OCI-LY7 (cell line): ENCODE data around the gene LPAR3.

Experiments used
- EZH2phosphoT487 ChIP-seq: fragments of 200-600 bp; sonication (generic); IDR thresholded peaks from 2 replicates; pipeline ENCODE4 v1.6.1; 2018; ENCODE audit warnings: low read depth, borderline replicate concordance, mild to moderate bottlenecking, mixed run types, antibody characterized with exemption, low read length, moderate library complexity, mixed read lengths
- TF ChIP-seq, protein P1 (sequence below): fragments of 200-600 bp; sonication (generic); conservative IDR thresholded peaks from 2 replicates; pipeline ENCODE4 v1.5.1; 2014; ENCODE audit warnings: mild to moderate bottlenecking, antibody characterized with exemption, low read length, moderate library complexity, mixed read lengths

GRCh38 chr1:84827555-84827954 is 65.5 kb downstream of the LPAR3 start:
- TF ChIP-seq, protein P1, sequence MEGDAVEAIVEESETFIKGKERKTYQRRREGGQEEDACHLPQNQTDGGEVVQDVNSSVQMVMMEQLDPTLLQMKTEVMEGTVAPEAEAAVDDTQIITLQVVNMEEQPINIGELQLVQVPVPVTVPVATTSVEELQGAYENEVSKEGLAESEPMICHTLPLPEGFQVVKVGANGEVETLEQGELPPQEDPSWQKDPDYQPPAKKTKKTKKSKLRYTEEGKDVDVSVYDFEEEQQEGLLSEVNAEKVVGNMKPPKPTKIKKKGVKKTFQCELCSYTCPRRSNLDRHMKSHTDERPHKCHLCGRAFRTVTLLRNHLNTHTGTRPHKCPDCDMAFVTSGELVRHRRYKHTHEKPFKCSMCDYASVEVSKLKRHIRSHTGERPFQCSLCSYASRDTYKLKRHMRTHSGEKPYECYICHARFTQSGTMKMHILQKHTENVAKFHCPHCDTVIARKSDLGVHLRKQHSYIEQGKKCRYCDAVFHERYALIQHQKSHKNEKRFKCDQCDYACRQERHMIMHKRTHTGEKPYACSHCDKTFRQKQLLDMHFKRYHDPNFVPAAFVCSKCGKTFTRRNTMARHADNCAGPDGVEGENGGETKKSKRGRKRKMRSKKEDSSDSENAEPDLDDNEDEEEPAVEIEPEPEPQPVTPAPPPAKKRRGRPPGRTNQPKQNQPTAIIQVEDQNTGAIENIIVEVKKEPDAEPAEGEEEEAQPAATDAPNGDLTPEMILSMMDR: no peak
- no peak for TF ChIP-seq EZH2phosphoT487
